DND-41 (cell line): ENCODE measurements around the gene STEAP1B.

Source experiments
- ATAC-seq: fragments of 200-7000 bp; cut with Tn5 transposase; 3 replicates; pipeline ENCODE4 v1.9.1; 2021; ENCODE audit warnings: low read depth; ENCODE audit not compliant: insufficient read depth
- DNase-seq: peaks from one replicate; pipeline ENCODE4 v3.0.0-alpha.2; 2020
- H2AFZ ChIP-seq: 2 replicates; pipeline ENCODE4 v1.6.0; 2012; ENCODE audit warnings: low read depth, low read length
- H3K27ac ChIP-seq: 2 replicates; pipeline ENCODE4 v1.5.1; 2012; ENCODE audit warnings: low read length, inconsistent platforms
- H3K27me3 ChIP-seq: fragments of 200-600 bp; sonication (generic); 2 replicates; pipeline ENCODE4 v1.6.0; 2012; ENCODE audit warnings: low read length, mild to moderate bottlenecking, inconsistent platforms; ENCODE audit not compliant: insufficient read depth, poor library complexity
- H3K36me3 ChIP-seq: 2 replicates; pipeline ENCODE4 v1.5.1; 2012; ENCODE audit warnings: low read length, inconsistent platforms; ENCODE audit not compliant: insufficient read depth
- H3K4me1 ChIP-seq: 2 replicates; pipeline ENCODE4 v1.5.1; 2012; ENCODE audit warnings: mild to moderate bottlenecking, low read length; ENCODE audit not compliant: insufficient read depth
- H3K4me2 ChIP-seq: 2 replicates; pipeline ENCODE4 v1.6.0; 2012; ENCODE audit warnings: mild to moderate bottlenecking, moderate library complexity, low read length, inconsistent platforms; ENCODE audit not compliant: insufficient read depth
- H3K4me3 ChIP-seq, 2 experiments: fragments of 200-600 bp in 1 of 2; shearing (Covaris generic) in 1 of 2; 2 replicates each; pipeline ENCODE4 v1.5.1; 2012 to 2016; ENCODE audit warnings: inconsistent platforms in 2 of 2, low read length in 2 of 2, mild to moderate bottlenecking in 2 of 2, low read depth in 1 of 2, moderate library complexity in 1 of 2
- H3K79me2 ChIP-seq: 2 replicates; pipeline ENCODE4 v1.6.0; 2012; ENCODE audit warnings: low read length, inconsistent platforms; ENCODE audit not compliant: insufficient read depth
- H3K9ac ChIP-seq: 2 replicates; pipeline ENCODE4 v1.6.0; 2012; ENCODE audit warnings: low read depth, mild to moderate bottlenecking, inconsistent platforms, low read length, moderate library complexity
- H3K9me3 ChIP-seq: 2 replicates; pipeline ENCODE4 v1.5.1; 2012; ENCODE audit warnings: low read length, moderate library complexity, mild to moderate bottlenecking, inconsistent platforms; ENCODE audit not compliant: insufficient read depth, severe bottlenecking
- H4K20me1 ChIP-seq: 2 replicates; pipeline ENCODE4 v1.6.0; 2012; ENCODE audit warnings: low read length; ENCODE audit not compliant: insufficient read depth
- EZH2 ChIP-seq: IDR thresholded peaks from 3 replicates; pipeline ENCODE4 v1.6.1; 2012; ENCODE audit warnings: borderline replicate concordance, low read depth, mild to moderate bottlenecking, moderate library complexity, low read length, inconsistent platforms; ENCODE audit not compliant: severe bottlenecking
- TF ChIP-seq, protein P1 (sequence below): IDR thresholded peaks from 2 replicates; pipeline ENCODE4 v1.5.1; 2012; ENCODE audit warnings: borderline replicate concordance, low read length, moderate library complexity, mild to moderate bottlenecking; ENCODE audit not compliant: poor library complexity, severe bottlenecking; ENCODE audit errors: extremely low read depth

Gene STEAP1B

DNA sequence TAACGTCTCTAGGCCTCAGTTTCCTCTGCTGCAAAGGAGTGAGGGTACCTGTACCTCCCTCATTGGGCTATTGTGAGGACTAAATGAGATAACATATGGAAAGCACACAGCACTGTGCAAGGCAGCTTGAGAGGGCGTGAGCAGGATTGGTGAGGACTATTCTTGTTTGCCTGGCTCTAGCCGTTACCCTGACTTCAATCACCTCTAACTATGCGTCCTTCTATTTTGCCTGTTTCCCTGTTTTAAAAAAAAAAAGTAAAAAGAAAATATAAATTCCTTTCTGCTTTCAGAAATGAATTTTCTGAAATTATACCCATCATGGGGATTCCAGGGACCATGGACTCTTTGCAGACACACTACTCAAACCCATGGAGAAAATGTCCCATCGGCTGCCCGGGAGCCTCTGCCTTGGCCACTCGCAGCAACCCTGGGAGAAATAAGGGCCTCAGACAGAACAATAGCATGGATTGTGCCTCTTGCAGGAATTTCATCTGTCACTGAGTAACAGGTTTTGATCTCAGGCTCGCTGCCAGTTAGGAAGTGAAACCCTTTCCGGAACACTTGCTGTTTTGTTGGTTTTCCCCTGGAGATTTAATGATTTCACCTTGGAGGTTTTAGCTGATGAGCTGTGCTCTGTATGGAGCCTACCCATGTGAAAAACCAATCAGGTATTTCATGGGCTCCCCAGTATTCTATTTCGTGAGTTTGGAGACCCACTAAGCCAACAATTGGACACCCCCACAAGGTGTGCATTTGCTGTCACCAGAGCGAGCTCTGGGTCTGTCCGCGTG is 55.6 kb downstream of the STEAP1B start:
- peaks cover 59% of the 10 kb centered on the region for H3K4me1 ChIP-seq
- H3K27me3 ChIP-seq = no peaks in the 10 kb centered on the region
- peak overlapping the region; percentile 40; the same call in 1 of the 2 replicates for H2AFZ ChIP-seq
- peak overlapping the region; percentile 96 for H3K27ac ChIP-seq
- H3K79me2 ChIP-seq = no peaks in the 10 kb centered on the region
- H3K4me2 ChIP-seq = peak overlapping the region; percentile 57
- H3K9ac ChIP-seq = peak overlapping the region; percentile 52
- TF ChIP-seq, protein P1, sequence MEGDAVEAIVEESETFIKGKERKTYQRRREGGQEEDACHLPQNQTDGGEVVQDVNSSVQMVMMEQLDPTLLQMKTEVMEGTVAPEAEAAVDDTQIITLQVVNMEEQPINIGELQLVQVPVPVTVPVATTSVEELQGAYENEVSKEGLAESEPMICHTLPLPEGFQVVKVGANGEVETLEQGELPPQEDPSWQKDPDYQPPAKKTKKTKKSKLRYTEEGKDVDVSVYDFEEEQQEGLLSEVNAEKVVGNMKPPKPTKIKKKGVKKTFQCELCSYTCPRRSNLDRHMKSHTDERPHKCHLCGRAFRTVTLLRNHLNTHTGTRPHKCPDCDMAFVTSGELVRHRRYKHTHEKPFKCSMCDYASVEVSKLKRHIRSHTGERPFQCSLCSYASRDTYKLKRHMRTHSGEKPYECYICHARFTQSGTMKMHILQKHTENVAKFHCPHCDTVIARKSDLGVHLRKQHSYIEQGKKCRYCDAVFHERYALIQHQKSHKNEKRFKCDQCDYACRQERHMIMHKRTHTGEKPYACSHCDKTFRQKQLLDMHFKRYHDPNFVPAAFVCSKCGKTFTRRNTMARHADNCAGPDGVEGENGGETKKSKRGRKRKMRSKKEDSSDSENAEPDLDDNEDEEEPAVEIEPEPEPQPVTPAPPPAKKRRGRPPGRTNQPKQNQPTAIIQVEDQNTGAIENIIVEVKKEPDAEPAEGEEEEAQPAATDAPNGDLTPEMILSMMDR = no peak
- TF ChIP-seq EZH2 = no peak
- 0 out of 4 replicates have a peak overlapping the region, but pooled peaks of 1 of the 2 experiments have one; percentile 3 for H3K4me3 ChIP-seq
- DNase-seq (no peak), ATAC-seq (no peak)
- H3K36me3 ChIP-seq = no peaks in the 10 kb centered on the region
- peaks cover 2% of the 10 kb centered on the region for H3K9me3 ChIP-seq
- no peaks in the 10 kb centered on the region for H4K20me1 ChIP-seq

DNA sequence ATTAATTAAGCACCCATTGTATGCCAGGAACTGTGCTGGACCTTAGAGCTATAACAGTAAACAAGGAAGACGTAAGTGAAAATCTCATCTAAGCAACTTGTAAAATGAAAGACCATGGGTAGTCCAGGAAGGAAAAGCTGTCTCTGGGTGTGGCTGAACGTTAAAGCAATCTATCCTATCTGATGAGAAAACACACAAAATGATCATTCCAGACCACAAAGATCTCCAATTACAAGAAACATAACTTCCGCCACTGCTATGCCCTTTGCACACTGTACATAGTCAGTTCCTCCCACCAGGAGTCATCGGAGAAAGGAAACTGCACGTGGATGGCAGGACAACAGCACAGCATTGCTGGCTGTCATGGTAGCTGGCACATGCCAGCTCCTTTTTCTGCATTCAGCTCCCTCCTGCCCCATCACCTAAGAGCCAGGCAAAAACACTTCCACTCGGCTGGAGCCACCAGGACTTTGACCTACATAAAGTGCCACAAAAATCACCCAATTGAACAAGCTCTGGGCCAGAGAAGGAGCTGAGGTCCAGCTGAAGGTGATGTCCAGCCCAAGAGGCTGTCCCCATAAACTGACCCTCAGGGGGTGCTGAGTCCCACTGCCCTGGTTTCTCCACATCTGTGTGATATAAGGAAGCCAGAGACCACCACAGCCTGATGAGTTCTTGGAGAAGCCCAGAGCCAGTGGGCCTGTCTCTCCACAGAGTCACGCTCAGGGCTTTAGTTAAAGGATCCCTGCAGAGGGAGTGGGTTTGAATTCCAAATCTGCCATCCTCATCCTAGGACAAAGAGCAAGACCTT is 56.4 kb downstream of the STEAP1B start:
- Histone ChIP-seq H3K9ac (no peak overlapping the region; the same call in 1 of the 2 replicates), H4K20me1 (no peaks in the 10 kb centered on the region), H3K9me3 (peaks cover 9% of the 10 kb centered on the region), H3K79me2 (no peaks in the 10 kb centered on the region), H3K36me3 (no peaks in the 10 kb centered on the region), H3K27ac (peak overlapping the region; percentile 96), H3K27me3 (no peaks in the 10 kb centered on the region), H2AFZ (peak overlapping the region; percentile 40; the same call in 1 of the 2 replicates), H3K4me1 (peaks cover 59% of the 10 kb centered on the region), H3K4me2 (no peak overlapping the region), H3K4me3 (no peak overlapping the region)
- DNase-seq = no peak
- TF ChIP-seq, protein P1 = no peak
- no peak for TF ChIP-seq EZH2
- ATAC-seq = no peak

DNA sequence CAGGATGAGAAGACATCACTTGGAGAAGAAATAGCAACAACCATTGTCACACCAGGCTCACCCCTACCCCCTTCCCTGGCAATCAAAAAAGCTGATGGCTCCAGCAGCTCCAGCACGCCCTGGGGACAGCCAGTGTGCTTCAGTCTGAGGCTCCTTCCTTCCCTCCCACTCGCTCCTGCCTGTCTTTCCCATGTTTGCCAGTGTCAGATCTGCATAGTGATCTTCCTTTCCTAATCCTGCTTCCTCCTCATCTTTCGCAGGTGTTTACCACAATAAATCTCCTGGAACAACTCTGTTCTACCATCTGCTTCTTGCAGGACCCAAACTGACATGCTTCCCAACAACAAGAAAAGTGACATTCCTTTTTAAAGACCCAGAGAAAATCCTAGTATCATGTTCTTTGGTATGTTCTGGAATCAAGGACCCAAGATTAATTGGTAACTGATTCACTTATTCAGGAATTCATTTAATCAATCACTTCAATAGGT is 57.1 kb downstream of the STEAP1B start:
- H3K36me3 ChIP-seq = no peaks in the 10 kb centered on the region
- H3K4me1 ChIP-seq = peaks cover 58% of the 10 kb centered on the region
- no peak overlapping the region for H3K9ac ChIP-seq
- no peak overlapping the region for H3K4me3 ChIP-seq
- H4K20me1 ChIP-seq = no peaks in the 10 kb centered on the region
- DNase-seq (no peak), ATAC-seq (no peak)
- peak overlapping the region; percentile 48 for H3K27ac ChIP-seq
- H3K4me2 ChIP-seq = no peak overlapping the region
- H3K27me3 ChIP-seq = no peaks in the 10 kb centered on the region
- peaks cover 9% of the 10 kb centered on the region for H3K9me3 ChIP-seq
- no peaks in the 10 kb centered on the region for H3K79me2 ChIP-seq
- no peak overlapping the region for H2AFZ ChIP-seq
- TF ChIP-seq EZH2 = no peak
- TF ChIP-seq, protein P1 = no peak
